Central memory CD4-positive, alpha-beta T cell (primary cell): ENCODE measurements around the gene UBASH3B.
A peak's percentile ranks its signal among the peaks of the same experiment; 100 is the strongest.
"Not testable (repeated sequence)": the region's sequence is repeated elsewhere in the genome, so short reads cannot be mapped to it uniquely, and the experiment has no call there.

Experiments
- DNase-seq: peaks from one replicate; pipeline ENCODE4 v3.0.0; 2022

UBASH3B gene

GRCh38 chr11:122820158-122820557, 164.6 kb downstream of the UBASH3B start:
- DNase-seq, result no peak

DNA sequence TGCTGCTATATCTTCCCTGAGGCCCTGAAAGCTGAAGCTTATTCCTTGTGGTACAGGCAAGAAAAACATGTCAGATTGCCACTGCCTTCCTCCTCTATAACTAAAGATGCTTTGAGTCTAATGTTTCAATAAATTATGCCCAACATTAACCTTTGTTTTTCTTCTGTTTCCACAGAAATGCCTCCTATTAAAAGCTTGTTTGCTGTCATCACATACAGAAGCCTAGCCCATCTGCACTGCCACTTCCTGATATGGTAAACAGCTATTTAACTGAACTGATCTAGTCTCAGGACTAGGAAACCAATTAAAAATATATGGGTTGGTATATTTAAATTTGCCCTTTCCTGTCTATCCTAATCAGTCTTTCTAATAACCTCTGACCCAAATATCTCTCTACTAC, 165.6 kb downstream of the UBASH3B start:
- DNase-seq, result no peak

DNA sequence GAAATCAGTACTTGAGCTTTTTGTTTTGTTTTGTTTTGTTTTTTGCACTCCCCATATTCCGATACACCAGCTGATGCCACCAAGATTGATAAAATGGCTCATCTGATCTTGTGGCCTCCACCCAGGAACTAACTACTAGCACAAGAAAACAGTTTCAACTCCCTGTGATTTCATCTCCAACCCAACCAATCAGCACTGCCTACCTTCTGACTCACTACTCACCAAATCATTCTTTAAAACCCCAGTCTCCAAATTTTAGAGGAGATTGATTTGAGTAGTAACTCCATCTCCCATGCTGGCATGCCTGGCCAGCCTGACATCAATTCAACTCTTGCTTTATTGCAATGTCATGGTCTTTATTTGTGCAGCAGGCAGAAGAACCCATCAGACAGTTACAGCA, 166.7 kb downstream of the UBASH3B start:
- no peak for DNase-seq

DNA sequence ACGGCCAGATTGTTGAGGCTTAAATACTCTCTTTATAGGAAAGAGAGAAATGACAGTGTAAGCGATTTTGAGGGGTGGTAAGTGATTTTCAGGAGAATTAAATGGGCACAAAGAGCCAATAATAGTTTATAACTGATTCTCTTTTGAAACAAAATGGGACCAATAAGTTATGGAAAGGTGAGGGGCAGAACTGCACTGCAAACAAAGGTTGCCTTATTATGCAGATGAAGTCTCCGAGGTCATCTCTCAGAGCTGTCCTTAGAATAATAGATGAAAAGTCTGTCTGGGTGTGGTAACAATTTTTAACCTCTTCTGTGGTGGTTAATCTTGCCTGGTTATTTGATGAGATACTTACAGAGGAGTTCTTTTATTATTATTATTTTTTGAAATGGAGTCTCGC, 168.0 kb downstream of the UBASH3B start:
- DNase-seq, result no peak

DNA sequence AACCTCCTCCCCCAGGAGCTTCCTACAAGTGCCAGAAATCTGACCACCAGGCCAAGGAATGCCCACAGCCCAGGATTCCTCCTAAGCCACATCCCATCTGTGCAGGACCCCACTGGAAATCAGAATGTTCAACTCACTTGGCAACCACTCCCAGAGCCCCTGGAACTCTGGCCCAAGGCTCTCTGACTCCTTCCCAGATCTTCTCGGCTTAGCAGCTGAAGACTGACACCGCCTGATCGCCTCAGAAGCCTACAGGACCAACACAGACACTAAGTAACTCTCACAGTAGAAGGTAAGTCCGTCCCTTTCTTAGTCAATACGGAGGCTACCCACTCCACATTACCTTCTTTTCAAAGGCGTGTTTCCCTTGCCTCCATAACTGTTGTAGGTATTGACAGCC, 173.8 kb downstream of the UBASH3B start:
- not testable (repeated sequence) for DNase-seq

- DNase-seq, result not testable (repeated sequence)
Observed at GRCh38 chr11:122832297-122832696, 176.8 kb downstream of the UBASH3B start.

DNA sequence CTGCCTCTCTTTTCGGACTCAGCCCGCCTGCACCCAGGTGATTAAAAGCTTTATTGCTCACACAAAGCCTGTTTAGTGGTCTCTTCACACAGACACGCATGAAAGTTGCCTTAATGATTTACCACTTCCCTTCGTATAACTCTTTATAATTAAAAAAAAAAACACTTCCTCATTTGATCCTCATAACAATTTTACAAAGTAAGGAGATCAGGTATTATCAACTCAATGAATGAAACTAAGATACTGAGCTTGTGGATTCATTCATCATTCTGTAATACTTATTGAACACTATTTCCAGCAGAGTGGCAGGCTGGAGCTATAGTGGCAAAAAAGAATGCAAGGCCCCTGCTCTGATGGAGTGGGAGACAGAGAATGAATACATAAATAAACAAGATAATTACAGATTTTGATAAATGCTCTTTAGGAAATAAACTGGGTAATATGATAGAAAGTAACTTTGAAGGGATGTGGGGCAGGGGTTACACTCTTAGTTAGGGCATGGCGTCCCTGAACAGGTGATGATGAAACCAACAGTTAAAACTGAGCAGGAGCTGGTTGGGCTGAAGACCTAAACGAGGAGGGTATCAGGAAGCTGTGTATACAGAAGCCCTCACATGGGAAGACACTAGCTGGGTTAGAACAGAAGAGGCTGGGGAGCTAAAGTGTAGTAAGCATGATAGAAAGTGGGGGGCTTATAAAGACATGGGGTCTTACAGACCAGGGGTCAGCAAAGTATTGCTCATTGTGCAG, 177.4 kb downstream of the UBASH3B start:
- DNase-seq, result no peak

- DNase-seq, result no peak
Observed at GRCh38 chr11:122833846-122834464, 178.4 kb downstream of the UBASH3B start.

GRCh38 chr11:122836916-122837315, 181.4 kb downstream of the UBASH3B start:
- no peak for DNase-seq

DNA sequence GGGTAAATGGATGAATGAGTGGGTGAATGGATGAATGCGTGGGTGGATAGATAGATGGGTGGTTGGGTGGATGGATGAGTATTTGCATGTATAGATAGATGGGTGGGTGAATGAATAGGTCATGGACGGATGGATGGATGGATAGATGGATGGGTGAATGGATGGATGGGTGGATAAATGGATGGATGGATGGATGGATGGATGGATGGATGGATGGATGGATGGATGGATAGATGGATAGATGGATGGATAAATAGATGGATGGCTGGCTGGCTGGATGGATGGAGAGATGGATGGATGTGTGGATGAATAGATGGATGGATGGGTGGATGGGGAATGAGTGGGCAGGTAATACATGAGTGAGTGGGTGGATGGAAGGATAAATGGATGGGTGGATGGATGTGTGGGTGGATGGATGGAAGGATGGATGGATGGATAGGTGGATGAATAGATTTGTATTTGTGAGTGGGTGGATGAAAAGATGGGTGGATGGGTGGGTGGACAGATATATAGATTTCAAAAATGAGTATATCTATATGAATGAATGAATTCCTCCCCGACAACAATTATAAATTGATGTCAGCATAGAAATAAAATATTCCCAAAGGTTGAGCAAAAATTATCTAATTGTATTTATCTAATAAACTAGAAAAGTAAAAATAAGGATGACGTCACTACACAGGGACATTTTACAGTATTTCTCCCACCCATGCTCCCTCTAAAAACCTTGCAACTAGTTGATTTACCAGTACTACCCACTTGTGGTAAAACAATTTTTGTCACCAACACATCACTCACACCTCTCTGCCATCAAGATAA, 182.2 kb downstream of the UBASH3B start:
- no peak for DNase-seq

DNA sequence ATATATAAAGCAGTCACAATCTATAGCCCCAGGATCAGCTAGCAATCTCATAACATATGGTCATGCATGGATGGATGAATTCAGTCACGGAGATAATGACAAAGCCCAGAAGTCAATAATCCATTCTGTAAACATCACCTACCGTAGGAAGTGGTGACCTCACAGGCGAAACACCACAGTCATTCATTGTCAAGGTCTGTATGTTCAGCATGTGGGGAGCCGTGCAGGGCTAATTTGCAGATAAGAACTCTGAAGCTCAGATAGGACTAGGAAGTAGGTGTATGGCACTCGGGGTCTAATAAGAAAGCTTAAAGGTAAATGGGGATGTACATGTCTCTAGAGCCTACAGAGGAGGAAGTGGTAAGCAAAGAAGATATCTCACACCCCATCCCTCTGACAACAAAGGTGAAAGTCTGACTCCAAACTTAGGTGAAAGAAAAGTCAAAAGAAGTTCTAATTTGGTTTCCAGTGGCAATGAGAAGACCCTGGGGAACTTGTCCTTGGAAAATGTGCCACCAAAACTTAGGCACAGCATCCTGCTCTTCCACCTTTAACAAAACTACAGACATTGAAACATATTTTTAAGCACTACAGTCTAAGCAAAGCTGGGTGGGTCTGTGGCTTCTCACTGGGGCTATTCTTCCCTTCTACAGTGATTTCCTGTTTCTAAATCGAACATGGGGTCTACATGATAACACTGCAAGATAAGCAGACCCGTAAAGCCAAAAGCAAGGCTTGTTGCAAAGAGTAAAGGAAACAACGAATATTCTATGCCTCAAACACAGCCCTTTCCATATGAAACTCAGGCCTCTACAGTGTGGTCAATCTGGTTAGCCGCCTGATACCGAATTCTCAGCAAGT, 188.0 kb downstream of the UBASH3B start:
- DNase-seq, result peak; percentile 41

- no peak for DNase-seq
Observed at GRCh38 chr11:122847466-122847865, 191.9 kb downstream of the UBASH3B start.

- DNase-seq, result no peak
Observed at GRCh38 chr11:122848186-122848585, 192.7 kb downstream of the UBASH3B start.

GRCh38 chr11:122850076-122850631, 194.6 kb downstream of the UBASH3B start:
- no peak for DNase-seq

GRCh38 chr11:122851366-122851966, 195.9 kb downstream of the UBASH3B start:
- DNase-seq, result peak; percentile 19

DNA sequence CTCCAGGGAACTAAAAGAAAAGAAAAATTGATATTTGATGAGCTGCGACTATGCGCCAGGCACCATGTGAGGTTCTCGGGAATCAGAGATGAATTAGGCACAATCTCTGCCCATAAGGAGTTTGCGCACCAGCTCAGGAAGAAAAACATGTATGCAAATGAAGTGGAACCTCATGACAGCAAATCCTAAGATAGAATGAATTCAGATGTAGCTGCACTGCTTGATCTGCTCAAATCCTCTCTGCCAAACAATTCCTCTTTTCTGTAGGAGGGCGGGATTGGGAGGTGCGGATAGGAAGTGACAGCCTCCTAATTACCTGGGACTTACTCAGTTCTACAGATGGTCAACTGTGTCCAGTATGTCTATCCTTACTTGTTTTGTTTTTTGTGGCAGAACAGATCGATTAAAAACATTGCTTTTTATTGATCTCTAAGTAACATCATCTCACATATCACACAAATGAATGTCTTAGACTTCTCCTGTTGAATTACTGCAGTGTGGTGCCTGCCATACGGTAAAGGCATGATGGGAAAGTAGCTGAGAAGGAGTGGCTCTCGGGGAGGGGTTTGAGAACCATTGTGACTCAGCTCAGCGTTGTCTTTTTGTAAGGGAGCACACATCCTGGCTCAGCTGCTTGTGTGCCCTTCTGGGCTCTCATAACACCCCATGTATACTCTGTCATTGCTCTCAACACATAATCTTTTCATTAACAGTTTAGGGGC, 196.7 kb downstream of the UBASH3B start:
- no peak for DNase-seq

- DNase-seq, result no peak
Observed at GRCh38 chr11:122852796-122853160, 197.3 kb downstream of the UBASH3B start.

- no peak for DNase-seq
Observed at GRCh38 chr11:122853261-122853660, 197.7 kb downstream of the UBASH3B start.

- peak; percentile 47 for DNase-seq
Observed at GRCh38 chr11:122853971-122854446, 198.5 kb downstream of the UBASH3B start.

GRCh38 chr11:122861631-122862030, 206.1 kb downstream of the UBASH3B start:
- no peak for DNase-seq

DNA sequence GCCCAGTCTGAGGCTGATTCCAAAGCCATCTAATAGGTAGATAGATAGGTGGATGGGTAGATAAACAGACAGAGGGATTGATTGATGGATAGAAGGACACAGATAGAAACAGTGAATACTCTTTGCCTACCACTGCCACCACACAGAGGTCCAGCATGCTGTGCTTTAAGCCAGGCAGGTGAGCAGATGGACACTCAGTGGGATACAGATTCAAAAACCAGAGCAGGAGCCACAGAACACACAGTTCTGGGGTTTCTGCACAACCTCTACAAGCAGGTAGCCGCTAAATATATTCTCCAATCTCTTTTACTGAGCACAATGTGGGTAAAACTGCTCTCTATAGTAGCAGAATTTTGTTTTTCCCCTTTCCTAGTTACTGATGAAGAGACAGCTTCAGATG, 206.6 kb downstream of the UBASH3B start:
- no peak for DNase-seq
